GM12878 (cell line): Measurements from ENCODE around the gene CHMP4B.

Experiments
- ATF7 ChIP-seq: fragments of 450-650 bp; IDR thresholded peaks from 2 replicates; pipeline ENCODE4 v1.6.1; 2016; ENCODE audit warnings: low read depth, mild to moderate bottlenecking
- BACH1 ChIP-seq: fragments of 450-650 bp; IDR thresholded peaks from 2 replicates; pipeline ENCODE4 v1.6.1; 2017; ENCODE audit warnings: mild to moderate bottlenecking, borderline replicate concordance
- ESRRA ChIP-seq: IDR thresholded peaks from 2 replicates; pipeline ENCODE4 v1.6.1; 2012; ENCODE audit warnings: mild to moderate bottlenecking, low read length, improper control_type of control experiment
- ETV6 ChIP-seq, 2 experiments: fragments of 450-650 bp in 1 of 2; IDR thresholded peaks in 1 of 2; conservative IDR thresholded peaks in 1 of 2; 2 replicates each; pipeline ENCODE4 v1.6.1; 2014; ENCODE audit warnings: antibody characterized with exemption in 1 of 2, borderline replicate concordance in 1 of 2, low read depth in 1 of 2, mild to moderate bottlenecking in 1 of 2, moderate library complexity in 1 of 2
- EZH2 ChIP-seq: IDR thresholded peaks from 2 replicates; pipeline ENCODE4 v1.6.1; 2012; ENCODE audit warnings: low read depth, mild to moderate bottlenecking, control low read depth, inconsistent platforms, low read length, borderline replicate concordance; ENCODE audit not compliant: control insufficient read depth
- GABPA ChIP-seq: IDR thresholded peaks from 2 replicates; pipeline ENCODE4 v1.6.1; 2014; ENCODE audit warnings: antibody characterized with exemption, low read depth, mild to moderate bottlenecking, inconsistent platforms
- HDAC6 ChIP-seq: fragments of 200-600 bp; sonication (generic); IDR thresholded peaks from one replicate; pipeline ENCODE4 v1.8.0; 2017; ENCODE audit warnings: antibody characterized with exemption; ENCODE audit not compliant: unreplicated experiment
- NR2C2 ChIP-seq: IDR thresholded peaks from 2 replicates; pipeline ENCODE4 v1.6.1; 2011; ENCODE audit warnings: borderline replicate concordance, low read depth; ENCODE audit not compliant: control insufficient read depth, insufficient read length
- POLR2A ChIP-seq: IDR thresholded peaks from 2 replicates; pipeline ENCODE4 v1.6.1; 2011; ENCODE audit warnings: low read depth, mild to moderate bottlenecking, low read length
- POLR2AphosphoS2 ChIP-seq: IDR thresholded peaks from 2 replicates; pipeline ENCODE4 v1.6.1; 2011; ENCODE audit warnings: low read depth, mild to moderate bottlenecking, low read length, improper control_type of control experiment, moderate library complexity
- RCOR1 ChIP-seq: conservative IDR thresholded peaks from 2 replicates; pipeline ENCODE4 v1.6.1; 2012; ENCODE audit warnings: low read depth, low read length, improper control_type of control experiment
- SMC3 ChIP-seq: IDR thresholded peaks from 2 replicates; pipeline ENCODE4 v1.6.1; 2011; ENCODE audit warnings: low read length, improper control_type of control experiment, borderline replicate concordance
- TF ChIP-seq, protein P1 (sequence below), 3 experiments: IDR thresholded peaks in 2 of 3; conservative IDR thresholded peaks in 1 of 3; 2 replicates each; pipeline ENCODE4 v1.5.1; 2011; ENCODE audit warnings: low read depth in 3 of 3, low read length in 3 of 3, mild to moderate bottlenecking in 3 of 3, control low read depth in 2 of 3, moderate library complexity in 2 of 3, inconsistent platforms in 1 of 3, mixed read lengths in 1 of 3; ENCODE audit not compliant: control insufficient read depth in 2 of 3, insufficient read depth in 1 of 3; ENCODE audit errors: extremely low read depth in 1 of 3
- TF ChIP-seq, protein P2 (sequence below): fragments of 450-650 bp; IDR thresholded peaks from 2 replicates; pipeline ENCODE4 v1.6.1; 2017; ENCODE audit warnings: mild to moderate bottlenecking

DNA sequence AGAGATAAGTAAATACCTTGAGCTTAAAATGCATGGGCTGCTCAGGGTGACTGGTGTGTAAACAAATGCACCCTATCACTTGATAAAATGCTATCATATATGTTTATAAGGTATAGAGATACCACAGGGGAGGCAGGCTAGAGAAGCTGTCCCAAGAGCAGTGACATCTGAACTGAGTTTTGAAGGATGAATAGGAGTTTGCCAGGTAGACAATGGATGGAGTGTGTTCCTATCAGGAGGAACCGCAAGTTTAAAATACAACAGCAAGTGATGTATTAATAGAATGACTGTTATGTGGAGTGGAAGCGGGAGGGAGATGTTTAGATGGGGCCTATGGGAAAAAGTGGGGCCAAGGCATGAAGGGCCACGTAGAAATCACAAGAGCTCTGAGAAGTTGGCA, 38.7 kb upstream of the CHMP4B start:
- TF ChIP-seq POLR2A (no peak), SMC3 (no peak), POLR2AphosphoS2 (no peak), EZH2 (no peak), ATF7 (no peak), HDAC6 (no peak), NR2C2 (no peak), GABPA (no peak), ETV6 (conservative IDR thresholded peaks at IDR 0.05 in 1 of 2, IDR thresholded peaks at IDR 0.05 in 1 of 2; ENCODE audit: borderline replicate concordance in 1 of 2, low read depth in 1 of 2) (no peak), RCOR1 (no peak), BACH1 (no peak), ESRRA (no peak)
- TF ChIP-seq, protein P1, sequence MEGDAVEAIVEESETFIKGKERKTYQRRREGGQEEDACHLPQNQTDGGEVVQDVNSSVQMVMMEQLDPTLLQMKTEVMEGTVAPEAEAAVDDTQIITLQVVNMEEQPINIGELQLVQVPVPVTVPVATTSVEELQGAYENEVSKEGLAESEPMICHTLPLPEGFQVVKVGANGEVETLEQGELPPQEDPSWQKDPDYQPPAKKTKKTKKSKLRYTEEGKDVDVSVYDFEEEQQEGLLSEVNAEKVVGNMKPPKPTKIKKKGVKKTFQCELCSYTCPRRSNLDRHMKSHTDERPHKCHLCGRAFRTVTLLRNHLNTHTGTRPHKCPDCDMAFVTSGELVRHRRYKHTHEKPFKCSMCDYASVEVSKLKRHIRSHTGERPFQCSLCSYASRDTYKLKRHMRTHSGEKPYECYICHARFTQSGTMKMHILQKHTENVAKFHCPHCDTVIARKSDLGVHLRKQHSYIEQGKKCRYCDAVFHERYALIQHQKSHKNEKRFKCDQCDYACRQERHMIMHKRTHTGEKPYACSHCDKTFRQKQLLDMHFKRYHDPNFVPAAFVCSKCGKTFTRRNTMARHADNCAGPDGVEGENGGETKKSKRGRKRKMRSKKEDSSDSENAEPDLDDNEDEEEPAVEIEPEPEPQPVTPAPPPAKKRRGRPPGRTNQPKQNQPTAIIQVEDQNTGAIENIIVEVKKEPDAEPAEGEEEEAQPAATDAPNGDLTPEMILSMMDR (IDR thresholded peaks at IDR 0.05 in 2 of 3, conservative IDR thresholded peaks at IDR 0.05 in 1 of 3; ENCODE audit: control insufficient read depth in 2 of 3, extremely low read depth in 1 of 3, insufficient read depth in 1 of 3, low read depth in 3 of 3, low read length in 3 of 3): no peak
- TF ChIP-seq, protein P2, sequence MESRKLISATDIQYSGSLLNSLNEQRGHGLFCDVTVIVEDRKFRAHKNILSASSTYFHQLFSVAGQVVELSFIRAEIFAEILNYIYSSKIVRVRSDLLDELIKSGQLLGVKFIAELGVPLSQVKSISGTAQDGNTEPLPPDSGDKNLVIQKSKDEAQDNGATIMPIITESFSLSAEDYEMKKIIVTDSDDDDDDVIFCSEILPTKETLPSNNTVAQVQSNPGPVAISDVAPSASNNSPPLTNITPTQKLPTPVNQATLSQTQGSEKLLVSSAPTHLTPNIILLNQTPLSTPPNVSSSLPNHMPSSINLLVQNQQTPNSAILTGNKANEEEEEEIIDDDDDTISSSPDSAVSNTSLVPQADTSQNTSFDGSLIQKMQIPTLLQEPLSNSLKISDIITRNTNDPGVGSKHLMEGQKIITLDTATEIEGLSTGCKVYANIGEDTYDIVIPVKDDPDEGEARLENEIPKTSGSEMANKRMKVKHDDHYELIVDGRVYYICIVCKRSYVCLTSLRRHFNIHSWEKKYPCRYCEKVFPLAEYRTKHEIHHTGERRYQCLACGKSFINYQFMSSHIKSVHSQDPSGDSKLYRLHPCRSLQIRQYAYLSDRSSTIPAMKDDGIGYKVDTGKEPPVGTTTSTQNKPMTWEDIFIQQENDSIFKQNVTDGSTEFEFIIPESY: no peak
